DND-41 (cell line): Measurements from ENCODE around the gene RNF138.

Source experiments
- CTCF ChIP-seq: IDR thresholded peaks from 2 replicates; pipeline ENCODE4 v1.5.1; 2012; ENCODE audit warnings: borderline replicate concordance, low read length, moderate library complexity, mild to moderate bottlenecking; ENCODE audit not compliant: poor library complexity, severe bottlenecking; ENCODE audit errors: extremely low read depth
- EZH2 ChIP-seq: IDR thresholded peaks from 3 replicates; pipeline ENCODE4 v1.6.1; 2012; ENCODE audit warnings: borderline replicate concordance, low read depth, mild to moderate bottlenecking, moderate library complexity, low read length, inconsistent platforms; ENCODE audit not compliant: severe bottlenecking

- TF ChIP-seq CTCF: no peak
- no peak for TF ChIP-seq EZH2
Measured at GRCh38 chr18:32067375-32068167, 24.1 kb upstream of the RNF138 start.
